Stimulated activated CD8-positive, alpha-beta memory T cell treated with anti-CD3 and anti-CD28 coated beads, Interleukin-15, amount 100 ng/mL, for 1 hour (primary cell): ENCODE data around the gene OR5L1.

Experiments used
- DNase-seq: peaks from one replicate; pipeline ENCODE4 v3.0.0-alpha.2; 2020; ENCODE audit warnings: low read depth

Gene OR5L1

GRCh38 chr11:55811067-55811466, at the start of gene OR5L1:
Gene OR5L1 (plus strand): TSS chr11:55811367. CDS start chr11:55811467, 100 bp downstream.
- no peak for DNase-seq

- DNase-seq, result no peak
These were observed 38.0 kb upstream of the OR5L1 start, which contains the start of gene OR5D13 for GRCh38 chr11:55773138-55773537. Gene OR5D13 (plus strand): TSS chr11:55773438. CDS start chr11:55773438, 0 bp downstream.

GRCh38 chr11:55791606-55792005, 19.6 kb upstream of the OR5L1 start:
- no peak for DNase-seq

- DNase-seq, result no peak
These were observed 17.8 kb upstream of the OR5L1 start for GRCh38 chr11:55793321-55793720.

- no peak for DNase-seq
These were observed 15.9 kb upstream of the OR5L1 start, which contains the start of gene OR5D14 for GRCh38 chr11:55795256-55795655. Gene OR5D14 (plus strand): TSS chr11:55795556. CDS start chr11:55795556, 0 bp downstream.

- no peak for DNase-seq
These were observed 4.9 kb upstream of the OR5L1 start for GRCh38 chr11:55806248-55806647.

- DNase-seq, result no peak
These were observed 8.2 kb downstream of the OR5L1 start, which contains the start of gene OR5D18 for GRCh38 chr11:55819330-55819729. Gene OR5D18 (plus strand): TSS chr11:55819630. CDS start chr11:55819630, 0 bp downstream.

- no peak for DNase-seq
These were observed 15.8 kb downstream of the OR5L1 start, which contains the start of gene OR5L2 for GRCh38 chr11:55826919-55827318. Gene OR5L2 (plus strand): TSS chr11:55827219. CDS start chr11:55827219, 0 bp downstream.

GRCh38 chr11:55838452-55838851, 27.3 kb downstream of the OR5L1 start, which contains the start of gene OR5D16:
Gene OR5D16 (plus strand): TSS chr11:55838752. CDS start chr11:55838752, 0 bp downstream.
- no peak for DNase-seq

- no peak for DNase-seq
These were observed 36.3 kb downstream of the OR5L1 start for GRCh38 chr11:55847453-55847852.

- DNase-seq, result no peak
These were observed 37.9 kb downstream of the OR5L1 start for GRCh38 chr11:55849037-55849436.

- no peak for DNase-seq
These were observed 41.0 kb downstream of the OR5L1 start for GRCh38 chr11:55852141-55852540.

GRCh38 chr11:55854704-55855103, 43.5 kb downstream of the OR5L1 start:
- DNase-seq, result no peak
